MM.1S (cell line): Measurements from ENCODE around the gene SLC6A16.

ENCODE experiments used
- CTCF ChIP-seq: fragments of 300-600 bp; sonication (generic); IDR thresholded peaks from 2 replicates; pipeline ENCODE4 v1.5.1; 2016; ENCODE audit warnings: antibody characterized with exemption, low read length, mixed read lengths
- EZH2 ChIP-seq: fragments of 300-600 bp; sonication (generic); optimal IDR thresholded peaks from 2 replicates; pipeline ENCODE3; 2017; ENCODE audit warnings: low read depth, mild to moderate bottlenecking, antibody characterized with exemption, low read length, mixed read lengths

- TF ChIP-seq CTCF (no peak), EZH2 (no peak)
Observed at GRCh38 chr19:49368711-49369358, 43.8 kb upstream of the SLC6A16 start.
